OCI-LY3 (cell line): ENCODE results near the gene UNC79.

Source experiments
- CTCF ChIP-seq: fragments of 200-600, 300-600 bp; sonication (generic); IDR thresholded peaks from 2 replicates; pipeline ENCODE4 v1.5.1; 2014; ENCODE audit warnings: antibody characterized with exemption, low read length, low read depth
- EZH2phosphoT487 ChIP-seq: fragments of 200-600 bp; shearing (Covaris generic); IDR thresholded peaks from 2 replicates; pipeline ENCODE4 v1.6.1; 2018; ENCODE audit warnings: antibody characterized with exemption, mixed run types, low read depth

- TF ChIP-seq CTCF (no peak), EZH2phosphoT487 (no peak)
Measured at GRCh38 chr14:93709249-93709648, 278.5 kb downstream of the UNC79 start.
